ENCODE results near the gene HAUS8. TPM values are rescaled to one million over a fixed set of nuclear protein-coding genes. Genes with fewer than 3 reads are reported as not detected.

Gene HAUS8
- total RNA-seq, 1 experiment from 2014 or later: 66.4 TPM

GRCh38 chr19:17054746-17055145 lies 20.5 kb downstream of the HAUS8 start:
- peaks cover 10% of the 10 kb centered on the region for H3K9me3 ChIP-seq (ENCODE audit: low read depth, low read length, poor library complexity, severe bottlenecking)
- POLR2A ChIA-PET (ENCODE audit: low non-redundant PET): interaction anchor here (0.5 kb wide), 1 partner anchor 173 kb away, joined by 5 read pairs; no protein-coding TSS in a partner anchor
- no TSS peak for BruUV-seq (replicated peaks)
- TF ChIP-seq CTCF (conservative IDR thresholded peaks at IDR 0.05; ENCODE audit: low read depth, low read length) (no peak), EZH2 (IDR thresholded peaks at IDR 0.05; ENCODE audit: borderline replicate concordance, low read depth, low read length, poor library complexity, severe bottlenecking) (no peak)
- peaks cover 63% of the 10 kb centered on the region for H3K36me3 ChIP-seq (ENCODE audit: insufficient read depth, low read length, poor library complexity, severe bottlenecking)
- intact Hi-C loops (cut with micrococcal nuclease; ENCODE audit: unreplicated experiment): no loop called here
- no peak overlapping the region for H3K4me3 ChIP-seq (ENCODE audit: low read depth, low read length, poor library complexity, severe bottlenecking)
- CTCF ChIA-PET: no interaction called here
- H3K4me1 ChIP-seq (ENCODE audit: insufficient read depth, low read length, poor library complexity, severe bottlenecking): no peaks in the 10 kb centered on the region
- no peaks in the 10 kb centered on the region for H3K27me3 ChIP-seq (replicated peaks; ENCODE audit: insufficient read depth, low read depth, low read length, poor library complexity)
- no peak overlapping the region for H3K27ac ChIP-seq (ENCODE audit: low read depth, low read length, poor library complexity, severe bottlenecking)
- no peak for DNase-seq (ENCODE audit: low spot score)

- intact Hi-C loops (cut with micrococcal nuclease; ENCODE audit: unreplicated experiment): loop anchor here (2.0 kb wide), 1 partner anchor 274 kb away; no protein-coding TSS in a partner anchor
- no TSS peak for BruUV-seq (replicated peaks)
- peaks cover 51% of the 10 kb centered on the region for H3K36me3 ChIP-seq (ENCODE audit: insufficient read depth, low read length, poor library complexity, severe bottlenecking)
Measured at GRCh38 chr19:17052439-17052838, 22.8 kb downstream of the HAUS8 start.

GRCh38 chr19:17049711-17050280 lies 25.5 kb downstream of the HAUS8 start:
- TF ChIP-seq EZH2 (IDR thresholded peaks at IDR 0.05; ENCODE audit: borderline replicate concordance, low read depth, low read length, poor library complexity, severe bottlenecking) (no peak), CTCF (conservative IDR thresholded peaks at IDR 0.05; ENCODE audit: low read depth, low read length) (no peak)
- no peak for DNase-seq (ENCODE audit: low spot score)
- Histone ChIP-seq H3K27me3 (replicated peaks; ENCODE audit: insufficient read depth, low read depth, low read length, poor library complexity) (no peaks in the 10 kb centered on the region), H3K27ac (ENCODE audit: low read depth, low read length, poor library complexity, severe bottlenecking) (no peak overlapping the region), H3K9me3 (ENCODE audit: low read depth, low read length, poor library complexity, severe bottlenecking) (no peaks in the 10 kb centered on the region), H3K36me3 (ENCODE audit: insufficient read depth, low read length, poor library complexity, severe bottlenecking) (peaks cover 49% of the 10 kb centered on the region), H3K4me3 (ENCODE audit: low read depth, low read length, poor library complexity, severe bottlenecking) (no peak overlapping the region), H3K4me1 (ENCODE audit: insufficient read depth, low read length, poor library complexity, severe bottlenecking) (no peaks in the 10 kb centered on the region)
- no TSS peak for BruUV-seq (replicated peaks)
- intact Hi-C loops (cut with micrococcal nuclease; ENCODE audit: unreplicated experiment): no loop called here
- ChIA-PET POLR2A (ENCODE audit: low non-redundant PET) (interaction anchor here (0.6 kb wide), 1 partner anchor 809 kb away, joined by 19 read pairs; no protein-coding TSS in a partner anchor), CTCF (no interaction called here)

More at GRCh38 chr19:17052439-17052838, 22.8 kb downstream of the HAUS8 start:
- DNase-seq (ENCODE audit: low spot score): peak; percentile 68
- H3K4me1 ChIP-seq (ENCODE audit: insufficient read depth, low read length, poor library complexity, severe bottlenecking): no peaks in the 10 kb centered on the region
- H3K4me3 ChIP-seq (ENCODE audit: low read depth, low read length, poor library complexity, severe bottlenecking): no peak overlapping the region
- no peaks in the 10 kb centered on the region for H3K27me3 ChIP-seq (replicated peaks; ENCODE audit: insufficient read depth, low read depth, low read length, poor library complexity)
- CTCF ChIA-PET: interaction anchor here (1.0 to 1.3 kb wide), 2 partner anchors 273 to 338 kb away, joined by 3 read pairs; no protein-coding TSS in a partner anchor
- TF ChIP-seq EZH2 (IDR thresholded peaks at IDR 0.05; ENCODE audit: borderline replicate concordance, low read depth, low read length, poor library complexity, severe bottlenecking) (no peak), CTCF (conservative IDR thresholded peaks at IDR 0.05; ENCODE audit: low read depth, low read length) (peak; percentile 61)
- H3K27ac ChIP-seq (ENCODE audit: low read depth, low read length, poor library complexity, severe bottlenecking): no peak overlapping the region
- no peaks in the 10 kb centered on the region for H3K9me3 ChIP-seq (ENCODE audit: low read depth, low read length, poor library complexity, severe bottlenecking)
- POLR2A ChIA-PET (ENCODE audit: low non-redundant PET): interaction anchor here (0.6 kb wide), 1 partner anchor 497 kb away, joined by 3 read pairs; no protein-coding TSS in a partner anchor

Data from A673 (cell line).